GM23338 (cell line): ENCODE measurements around the gene TGM2.

ENCODE experiments used
- EZH2 ChIP-seq: fragments of 200-600 bp; sonication (generic); IDR thresholded peaks from one replicate; pipeline ENCODE4 v1.8.0; 2017; ENCODE audit warnings: antibody characterized with exemption, mild to moderate bottlenecking, low read depth; ENCODE audit not compliant: unreplicated experiment
- EZH2phosphoT487 ChIP-seq: fragments of 200-600 bp; sonication (generic); IDR thresholded peaks from one replicate; pipeline ENCODE4 v1.8.1; 2018; ENCODE audit warnings: antibody characterized with exemption; ENCODE audit not compliant: unreplicated experiment
- POLR2AphosphoS5 ChIP-seq: IDR thresholded peaks from 2 replicates; pipeline ENCODE4 v1.6.1; 2016; ENCODE audit warnings: antibody characterized with exemption, low read depth
- ZNF331 ChIP-seq: fragments of 250-450 bp; sonication (Bioruptor Pico); IDR thresholded peaks from 2 replicates; pipeline ENCODE4 v1.5.0; 2020; ENCODE audit warnings: low read depth, mild to moderate bottlenecking, moderate library complexity
- TF ChIP-seq, protein P1 (sequence below), 2 experiments: fragments of 200-600 bp in 1 of 2; sonication (generic) in 1 of 2; conservative IDR thresholded peaks; 2 replicates each; pipeline versions ENCODE4 v1.5.1 to v1.6.1; 2016 to 2017; ENCODE audit warnings: antibody characterized with exemption in 2 of 2, low read depth in 2 of 2, mild to moderate bottlenecking in 2 of 2, moderate library complexity in 1 of 2
- TF ChIP-seq, protein P2 (sequence below): IDR thresholded peaks from 2 replicates; pipeline ENCODE4 v1.6.1; 2016; ENCODE audit warnings: antibody characterized with exemption

- TF ChIP-seq, protein P1, sequence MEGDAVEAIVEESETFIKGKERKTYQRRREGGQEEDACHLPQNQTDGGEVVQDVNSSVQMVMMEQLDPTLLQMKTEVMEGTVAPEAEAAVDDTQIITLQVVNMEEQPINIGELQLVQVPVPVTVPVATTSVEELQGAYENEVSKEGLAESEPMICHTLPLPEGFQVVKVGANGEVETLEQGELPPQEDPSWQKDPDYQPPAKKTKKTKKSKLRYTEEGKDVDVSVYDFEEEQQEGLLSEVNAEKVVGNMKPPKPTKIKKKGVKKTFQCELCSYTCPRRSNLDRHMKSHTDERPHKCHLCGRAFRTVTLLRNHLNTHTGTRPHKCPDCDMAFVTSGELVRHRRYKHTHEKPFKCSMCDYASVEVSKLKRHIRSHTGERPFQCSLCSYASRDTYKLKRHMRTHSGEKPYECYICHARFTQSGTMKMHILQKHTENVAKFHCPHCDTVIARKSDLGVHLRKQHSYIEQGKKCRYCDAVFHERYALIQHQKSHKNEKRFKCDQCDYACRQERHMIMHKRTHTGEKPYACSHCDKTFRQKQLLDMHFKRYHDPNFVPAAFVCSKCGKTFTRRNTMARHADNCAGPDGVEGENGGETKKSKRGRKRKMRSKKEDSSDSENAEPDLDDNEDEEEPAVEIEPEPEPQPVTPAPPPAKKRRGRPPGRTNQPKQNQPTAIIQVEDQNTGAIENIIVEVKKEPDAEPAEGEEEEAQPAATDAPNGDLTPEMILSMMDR (conservative IDR thresholded peaks at IDR 0.05; ENCODE audit: low read depth in 2 of 2) = no peak
- no peak for TF ChIP-seq ZNF331 (CRISPR knock-in tag)
- TF ChIP-seq POLR2AphosphoS5 = no peak
- TF ChIP-seq EZH2phosphoT487 = no peak
- TF ChIP-seq, protein P2, sequence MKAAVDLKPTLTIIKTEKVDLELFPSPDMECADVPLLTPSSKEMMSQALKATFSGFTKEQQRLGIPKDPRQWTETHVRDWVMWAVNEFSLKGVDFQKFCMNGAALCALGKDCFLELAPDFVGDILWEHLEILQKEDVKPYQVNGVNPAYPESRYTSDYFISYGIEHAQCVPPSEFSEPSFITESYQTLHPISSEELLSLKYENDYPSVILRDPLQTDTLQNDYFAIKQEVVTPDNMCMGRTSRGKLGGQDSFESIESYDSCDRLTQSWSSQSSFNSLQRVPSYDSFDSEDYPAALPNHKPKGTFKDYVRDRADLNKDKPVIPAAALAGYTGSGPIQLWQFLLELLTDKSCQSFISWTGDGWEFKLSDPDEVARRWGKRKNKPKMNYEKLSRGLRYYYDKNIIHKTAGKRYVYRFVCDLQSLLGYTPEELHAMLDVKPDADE = no peak
- no peak for TF ChIP-seq EZH2
Measured at GRCh38 chr20:38166703-38167233, 1.7 kb upstream of the TGM2 start.
